NCI-H82 treated with DMSO at 0.1 percent for 48 hours (cell line): Measurements from ENCODE around the gene ARHGAP25.
A peak's percentile ranks its signal among the peaks of the same experiment; 100 is the strongest.

Source experiments
- DNase-seq: peaks from one replicate; lab custom pipeline; 2025; ENCODE audit not compliant: unreplicated experiment; lab: John Stamatoyannopoulos, UW

The ARHGAP25 gene

DNA sequence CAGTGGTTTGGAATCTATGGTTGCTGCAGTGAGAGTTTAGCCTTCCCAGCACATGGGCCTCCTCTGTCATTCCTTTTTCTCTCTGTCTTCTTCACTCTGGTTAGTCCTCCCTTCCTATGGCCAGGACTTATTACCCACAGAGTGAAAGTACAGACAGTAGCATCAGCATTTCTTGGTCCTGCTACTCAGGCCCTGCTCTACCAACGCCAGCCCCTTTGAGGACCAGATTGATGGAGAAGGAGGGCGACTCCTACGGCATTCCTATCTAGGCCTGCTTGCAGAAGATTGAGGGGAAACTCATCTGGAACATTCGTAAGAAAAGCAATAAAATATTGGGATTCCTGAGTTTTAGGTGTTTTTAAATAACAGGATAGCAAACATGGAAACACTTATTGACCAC is 93.1 kb downstream of the ARHGAP25 start:
- no peak for DNase-seq

DNA sequence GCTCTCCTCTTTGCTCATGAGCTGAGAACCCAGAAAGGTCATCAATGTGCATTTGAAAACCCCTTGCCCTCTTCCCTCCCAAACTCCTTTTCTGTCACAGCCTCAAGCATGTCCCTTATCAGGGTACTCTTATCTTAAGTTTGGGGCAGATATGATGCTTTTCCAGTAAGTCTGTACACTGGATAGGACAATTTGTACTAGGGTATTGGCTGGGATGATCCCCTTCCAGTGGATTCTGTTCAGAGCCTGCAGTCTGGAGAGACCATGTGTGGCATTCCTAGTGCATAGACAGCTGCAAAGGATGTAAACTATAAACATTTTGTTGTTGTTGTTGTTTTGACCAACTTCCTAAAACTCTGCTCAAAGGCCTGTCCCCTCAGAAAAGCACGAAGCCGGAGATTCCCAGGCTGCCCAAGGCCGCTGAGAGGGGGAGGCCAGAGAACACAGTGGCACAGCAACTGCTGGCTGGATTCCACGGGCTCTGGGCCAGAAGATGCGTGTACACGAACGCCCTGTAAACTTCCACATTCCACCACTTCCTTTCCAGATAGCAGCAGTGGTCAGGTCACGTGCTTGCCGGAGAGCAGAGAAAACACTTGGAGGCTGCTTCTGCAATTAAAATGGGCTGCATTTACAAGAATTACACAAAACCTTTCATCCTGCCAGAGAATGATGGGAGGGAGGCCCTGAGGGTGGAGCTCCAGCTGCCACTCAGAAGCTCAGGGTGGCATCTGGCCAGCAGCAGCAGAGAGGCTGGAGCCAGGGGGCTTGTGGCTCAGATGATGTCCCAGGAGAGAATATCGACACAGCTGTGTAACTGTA is 94.5 kb downstream of the ARHGAP25 start:
- DNase-seq, result no peak

DNA sequence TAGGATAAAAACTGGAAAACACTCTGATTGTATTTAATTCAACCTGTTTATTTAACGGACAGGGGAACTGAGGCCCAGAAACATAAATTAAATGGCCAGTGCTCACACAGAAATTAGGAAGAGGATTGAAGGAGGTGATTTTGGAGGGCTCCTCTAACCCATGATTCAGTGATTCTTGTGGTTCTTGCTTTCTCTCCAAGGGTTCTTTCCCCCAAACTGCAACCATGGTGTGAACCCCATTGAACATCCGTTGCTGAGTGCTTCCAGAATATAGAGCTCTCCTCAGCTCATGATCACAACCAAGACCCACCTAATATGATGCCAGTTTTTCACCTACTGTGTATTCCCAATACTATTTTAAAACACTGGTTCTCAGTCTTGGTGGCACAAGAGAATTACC is 95.1 kb downstream of the ARHGAP25 start:
- no peak for DNase-seq

DNA sequence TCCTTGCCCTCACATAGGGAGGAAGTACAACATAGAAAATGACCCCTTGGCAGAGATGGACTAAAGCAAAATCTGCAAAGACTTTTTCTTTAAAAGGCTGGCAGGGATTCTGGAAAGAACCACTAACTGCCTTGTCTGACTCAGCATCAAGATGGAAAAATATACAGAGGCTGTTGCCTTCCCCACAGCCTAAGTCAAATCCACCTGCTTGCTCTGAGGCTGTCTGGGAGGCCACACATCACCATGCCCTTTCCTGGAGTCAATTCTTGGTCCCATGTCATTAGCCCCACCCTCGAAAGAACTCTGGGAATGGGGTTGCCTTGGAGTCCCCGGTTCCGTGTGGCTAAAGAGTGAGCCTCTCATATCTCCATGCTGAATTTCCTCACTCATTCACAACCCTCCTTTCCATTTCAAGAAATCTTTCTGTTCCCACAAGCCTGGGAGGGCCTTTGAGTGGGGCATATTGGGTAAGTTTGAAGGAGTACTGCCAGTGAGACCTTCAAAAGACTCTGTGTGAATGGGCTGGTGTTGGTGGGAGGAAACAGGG is 97.1 kb downstream of the ARHGAP25 start:
- no peak for DNase-seq

DNA sequence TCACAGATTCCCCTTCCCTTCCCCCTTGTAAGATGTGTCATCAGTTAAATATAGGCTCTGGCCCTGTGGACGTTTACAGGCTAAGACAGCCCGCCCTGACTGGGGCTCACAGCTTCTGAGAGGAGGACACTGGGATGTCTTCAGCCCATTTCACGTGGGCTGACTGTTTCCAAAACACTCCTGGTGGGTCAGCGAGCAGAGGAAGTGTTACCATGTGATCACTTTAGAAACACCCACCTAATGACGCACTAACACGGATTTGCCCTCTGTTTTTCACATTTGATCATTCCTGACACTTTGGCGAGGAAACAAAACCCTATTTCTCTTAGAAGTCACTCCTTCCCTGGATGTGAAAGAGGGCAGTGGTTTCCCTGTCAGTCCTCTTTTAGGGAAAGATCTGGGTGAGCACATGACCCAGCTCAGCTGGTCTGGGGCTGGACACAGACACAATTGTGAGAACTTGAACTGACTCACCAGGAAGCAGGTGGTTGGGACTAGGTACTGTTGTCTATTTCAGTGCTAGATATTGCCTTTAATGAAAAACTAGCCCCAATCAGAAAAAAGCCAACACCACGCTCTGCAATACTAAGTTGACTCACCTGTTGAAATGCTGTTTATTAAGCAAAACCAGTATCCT is 97.7 kb downstream of the ARHGAP25 start:
- DNase-seq, result no peak

DNA sequence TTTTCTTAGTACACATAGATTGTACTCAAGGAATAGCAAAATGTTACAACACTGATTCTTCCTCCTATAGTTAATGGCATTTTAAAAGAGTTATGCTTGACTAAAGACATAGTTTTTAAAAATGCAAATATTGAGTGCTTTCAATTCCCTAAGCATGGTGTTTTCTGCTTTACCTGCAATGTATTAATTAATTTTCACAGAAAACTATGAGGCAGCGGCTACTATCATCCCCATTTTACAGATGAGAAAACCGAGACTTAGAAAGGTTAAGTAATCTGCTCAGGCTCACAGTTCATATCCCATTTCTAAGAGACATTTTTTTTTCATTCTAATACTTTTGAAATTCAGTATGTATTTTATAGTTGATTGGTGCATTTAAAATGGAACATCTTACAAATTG is 98.6 kb downstream of the ARHGAP25 start:
- no peak for DNase-seq

DNA sequence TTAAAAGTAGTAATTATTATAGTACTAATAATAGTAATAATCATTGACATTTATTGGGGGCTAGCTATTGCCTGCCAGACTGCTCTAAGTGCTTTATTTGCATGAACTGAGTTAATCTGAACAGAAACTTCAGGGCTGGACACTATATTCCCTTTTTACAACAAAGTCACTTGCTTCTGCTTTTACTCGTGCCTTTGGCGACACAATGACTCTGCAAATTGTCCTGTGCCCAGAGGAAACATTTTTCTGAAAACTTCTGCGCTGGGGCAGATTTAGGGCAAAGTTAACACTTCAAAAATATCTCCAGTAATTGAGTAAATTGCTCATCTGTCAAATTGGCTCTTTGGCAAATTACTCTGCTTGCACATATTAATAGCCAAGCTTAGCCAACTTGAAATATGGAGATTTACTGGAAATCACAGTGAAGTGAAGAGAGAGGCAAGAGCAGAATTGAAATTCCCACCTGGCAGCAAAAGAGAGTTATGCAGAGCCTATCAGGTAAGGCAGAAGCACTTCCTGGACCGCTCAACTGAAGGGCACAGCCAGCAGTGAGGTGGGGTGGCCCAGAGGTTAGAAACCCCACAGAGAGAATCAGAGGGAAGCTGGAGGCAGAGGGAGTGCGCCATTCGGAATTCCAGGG is 100.2 kb downstream of the ARHGAP25 start:
- no peak for DNase-seq

DNA sequence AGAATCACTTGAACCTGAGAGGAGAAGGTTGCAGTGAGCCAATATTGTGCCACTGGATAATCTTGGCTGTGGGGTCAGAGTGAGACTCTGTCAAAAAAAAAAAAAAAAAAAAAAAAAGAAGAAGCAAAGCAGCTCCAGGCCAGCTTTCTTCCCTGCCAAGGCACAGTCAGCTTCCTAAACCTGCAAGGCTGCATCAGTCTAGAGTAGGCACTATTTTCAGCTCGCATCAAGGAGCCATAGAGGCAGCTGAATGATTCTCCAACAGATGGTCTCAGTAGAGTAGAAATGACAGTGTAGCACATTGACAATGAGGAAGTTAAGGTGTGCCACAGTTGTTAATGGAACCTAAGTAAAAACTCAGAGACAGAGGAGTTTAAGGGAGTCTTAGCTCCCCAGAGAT is 101.0 kb downstream of the ARHGAP25 start:
- DNase-seq, result no peak

DNA sequence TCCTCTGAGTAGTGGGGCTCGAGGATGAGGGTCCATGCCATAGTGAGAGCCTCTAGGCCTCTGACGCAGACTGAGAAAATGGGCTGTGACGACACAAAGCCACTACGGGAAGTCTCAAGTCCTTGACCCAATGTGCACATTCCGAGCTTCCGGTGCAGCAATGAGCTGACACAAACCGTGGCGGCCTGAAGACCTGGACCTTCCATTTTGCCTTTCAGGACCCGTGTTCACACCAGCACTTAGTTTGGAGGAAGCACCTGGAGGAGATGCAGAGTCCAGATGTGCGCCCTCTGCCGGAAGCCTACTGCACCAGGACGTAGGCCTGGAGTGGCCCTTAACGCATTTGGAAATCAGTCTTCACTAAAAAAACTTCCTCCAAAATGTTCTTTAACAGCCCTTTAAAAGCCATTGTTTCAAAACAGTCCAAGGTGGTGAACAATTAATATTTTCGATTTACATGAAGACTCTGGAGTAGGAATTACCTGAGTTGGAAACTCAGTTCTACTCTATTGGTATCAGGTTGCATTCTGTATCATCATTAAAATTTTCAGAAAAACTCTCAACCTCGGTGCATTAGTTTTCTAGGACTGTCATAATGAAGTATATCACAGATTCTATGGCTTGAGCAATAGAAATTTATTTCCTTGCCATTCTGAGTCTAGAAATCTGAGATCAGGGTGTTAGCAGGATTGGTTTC is 102.7 kb downstream of the ARHGAP25 start:
- no peak for DNase-seq

DNA sequence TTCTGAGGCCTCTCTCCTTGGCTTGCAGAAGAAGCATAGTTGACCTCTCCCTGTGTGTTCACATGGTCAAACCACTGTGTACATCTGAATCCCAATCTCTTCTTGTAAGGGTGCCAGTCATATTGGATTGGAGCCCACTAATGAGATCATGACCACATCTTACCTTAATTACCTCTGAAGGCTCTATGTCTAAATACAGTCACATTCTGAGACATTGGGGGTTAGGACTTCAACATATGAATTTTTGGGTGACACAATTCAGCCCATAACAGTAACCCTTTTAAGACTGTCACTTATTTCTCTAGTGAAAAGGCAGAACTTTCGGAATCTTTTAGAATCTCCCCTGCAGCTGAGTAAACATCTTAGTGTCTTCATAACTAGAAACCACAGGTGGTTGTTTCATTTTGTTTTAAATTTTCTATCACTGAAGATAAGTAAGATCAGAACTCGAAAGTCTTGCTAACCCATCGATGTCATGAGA is 103.3 kb downstream of the ARHGAP25 start:
- DNase-seq, result peak; percentile 17

DNA sequence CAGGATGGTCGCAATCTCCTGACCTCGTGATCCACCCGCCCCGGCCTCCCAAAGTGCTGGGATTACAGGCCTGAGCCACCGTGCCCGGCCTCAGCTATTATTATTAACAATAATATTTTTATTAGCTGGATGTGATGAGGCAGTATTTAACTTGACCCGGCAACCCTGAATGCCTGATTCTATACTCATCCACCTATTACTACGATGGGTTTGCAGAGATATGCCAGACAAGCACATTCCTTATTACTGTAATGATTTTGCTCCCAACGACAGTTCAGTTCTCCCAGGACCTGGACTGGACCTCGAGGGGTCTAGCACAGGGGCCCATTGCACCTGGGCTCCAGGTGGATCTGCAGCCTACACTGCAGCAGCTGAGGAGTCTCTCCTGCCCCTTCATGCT is 104.0 kb downstream of the ARHGAP25 start:
- no peak for DNase-seq

DNA sequence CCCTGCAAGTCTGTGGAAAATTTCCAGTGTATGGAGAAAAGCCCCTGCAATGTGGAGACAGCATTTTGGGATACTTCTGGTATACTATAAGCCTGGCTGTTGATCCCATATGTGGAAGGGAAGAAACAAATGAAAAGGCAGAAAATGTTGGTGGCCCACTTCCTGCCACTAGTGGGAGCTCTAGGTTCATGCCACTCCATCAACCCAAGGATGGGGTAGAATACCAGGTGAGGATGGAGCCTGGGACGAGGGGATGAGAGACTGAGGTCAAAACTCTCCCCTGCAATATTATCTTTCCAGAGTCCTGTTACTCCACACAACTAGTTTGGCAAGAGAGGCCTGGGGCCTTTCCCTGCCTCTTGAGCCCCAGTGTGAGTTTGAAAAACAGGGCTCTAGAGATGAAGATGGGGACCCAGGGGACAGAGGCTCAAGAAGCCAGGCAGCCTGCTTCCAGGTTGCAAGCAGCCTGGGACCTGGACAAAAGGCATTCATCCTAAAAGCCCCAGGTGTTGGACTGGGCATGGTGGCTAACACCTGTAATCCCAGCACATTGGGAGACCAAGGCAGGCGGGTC is 104.7 kb downstream of the ARHGAP25 start:
- no peak for DNase-seq

DNA sequence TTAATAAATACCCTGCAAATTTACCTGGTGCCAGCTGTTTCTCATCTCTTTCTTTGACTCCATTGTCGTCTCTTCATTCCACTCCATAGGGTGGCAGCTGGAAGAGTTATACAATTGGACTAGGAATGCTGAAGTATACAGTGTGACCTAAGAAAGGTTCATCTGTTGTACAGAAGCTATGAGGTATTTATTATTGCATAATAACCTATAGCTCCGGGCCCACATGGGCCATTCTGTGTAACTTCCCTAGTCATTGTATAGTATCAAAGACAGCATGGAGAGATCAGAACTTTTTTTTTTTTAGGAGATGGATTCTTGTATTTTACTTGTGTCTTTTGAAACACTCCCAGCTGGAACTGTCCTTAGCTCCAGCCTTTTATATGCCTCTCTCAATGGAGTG is 110.4 kb downstream of the ARHGAP25 start:
- no peak for DNase-seq

DNA sequence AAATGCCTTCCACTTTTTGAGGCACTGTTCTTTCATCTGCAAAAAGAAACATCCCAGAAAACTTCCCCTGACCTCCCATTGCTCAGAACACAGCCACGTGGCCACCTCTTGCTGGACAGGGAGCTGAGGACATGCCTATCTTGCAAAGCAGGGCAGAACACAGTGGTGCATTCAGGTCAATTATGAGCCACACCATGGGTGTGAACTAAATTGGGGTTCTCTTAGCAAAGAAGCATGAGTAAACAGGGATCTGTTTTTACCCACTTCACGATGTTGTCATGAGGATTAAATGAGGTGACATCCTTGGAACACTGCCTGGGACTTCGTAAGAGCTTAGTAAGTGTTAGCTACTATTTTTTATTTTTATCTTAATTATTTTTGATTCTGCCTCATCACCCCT is 111.5 kb downstream of the ARHGAP25 start:
- DNase-seq, result no peak

DNA sequence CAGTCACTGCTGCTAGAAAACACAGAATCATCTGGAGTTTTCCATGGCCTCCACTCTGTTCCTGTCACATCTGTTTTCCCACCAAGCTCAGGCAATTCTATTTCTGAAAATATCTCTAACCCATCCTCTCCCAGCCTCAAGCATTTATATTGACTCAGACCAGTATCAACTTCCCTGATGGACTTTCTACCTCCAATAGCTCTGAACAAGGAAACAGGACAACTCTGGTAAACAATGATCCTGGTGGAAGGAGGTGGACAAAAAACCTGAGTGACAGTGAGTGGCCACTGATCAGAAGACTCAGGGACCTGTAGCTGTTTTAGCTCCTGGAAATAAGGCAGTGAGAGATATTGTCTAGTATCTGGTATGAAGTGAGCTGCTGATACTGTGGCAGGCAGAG is 113.1 kb downstream of the ARHGAP25 start:
- no peak for DNase-seq

DNA sequence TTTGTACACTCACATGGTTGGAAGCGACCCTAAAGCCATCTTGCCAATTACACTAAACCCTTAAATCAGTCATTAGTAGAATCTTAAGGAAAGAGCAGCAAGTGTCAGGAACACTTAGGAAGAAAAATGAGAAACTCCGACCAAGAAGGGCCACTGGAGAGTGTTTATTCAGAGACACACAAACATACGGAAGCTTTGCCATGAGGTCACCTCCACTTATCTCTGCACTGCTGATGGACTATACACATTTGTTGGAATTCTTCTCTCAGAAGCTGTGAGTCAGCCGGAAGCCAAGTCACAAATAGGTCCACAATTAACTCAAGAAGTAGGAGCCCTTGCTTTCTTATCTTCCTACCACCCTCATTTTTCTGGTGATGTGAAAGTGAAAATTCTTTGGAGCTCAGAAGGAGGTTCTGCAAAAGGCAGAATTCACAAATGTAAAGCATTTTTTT is 115.0 kb downstream of the ARHGAP25 start:
- DNase-seq, result no peak

DNA sequence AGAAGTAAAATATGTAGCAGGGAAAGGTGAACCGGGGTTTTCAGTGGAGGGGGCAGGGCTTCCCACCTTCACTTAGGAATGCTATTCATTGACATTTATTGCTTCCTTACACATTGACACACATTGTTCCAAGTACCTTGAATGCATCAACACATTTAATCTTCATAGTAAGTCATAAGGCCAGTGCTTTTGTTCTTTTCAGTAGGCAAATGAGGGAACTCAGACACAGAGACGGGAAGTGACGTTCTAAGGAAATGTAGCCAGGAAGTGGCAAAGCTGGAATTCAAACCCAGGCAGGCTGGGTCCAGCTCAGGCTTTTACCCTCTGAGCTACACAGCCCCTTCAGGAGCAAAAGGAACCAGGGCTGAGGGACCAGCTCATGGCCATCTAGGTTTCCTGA is 115.9 kb downstream of the ARHGAP25 start:
- no peak for DNase-seq

DNA sequence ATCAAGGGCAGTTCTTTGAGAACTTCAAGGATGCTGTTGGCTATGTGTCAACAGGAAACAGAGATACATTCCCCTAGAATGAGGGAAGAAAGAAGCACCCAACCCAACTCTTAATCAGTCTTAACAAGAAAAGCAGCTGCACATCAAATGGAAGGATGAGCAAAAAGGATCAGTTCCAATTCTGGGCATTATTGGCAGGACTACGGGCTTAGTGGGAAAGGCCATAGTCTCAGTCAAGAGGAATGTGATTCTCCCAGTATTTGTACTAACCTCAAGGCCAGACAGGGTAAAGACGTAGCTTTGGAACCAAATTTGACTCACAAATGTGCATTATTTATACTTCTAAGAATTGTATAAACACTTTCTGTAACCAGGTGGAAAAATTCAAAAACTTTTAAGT is 118.4 kb downstream of the ARHGAP25 start:
- no peak for DNase-seq

DNA sequence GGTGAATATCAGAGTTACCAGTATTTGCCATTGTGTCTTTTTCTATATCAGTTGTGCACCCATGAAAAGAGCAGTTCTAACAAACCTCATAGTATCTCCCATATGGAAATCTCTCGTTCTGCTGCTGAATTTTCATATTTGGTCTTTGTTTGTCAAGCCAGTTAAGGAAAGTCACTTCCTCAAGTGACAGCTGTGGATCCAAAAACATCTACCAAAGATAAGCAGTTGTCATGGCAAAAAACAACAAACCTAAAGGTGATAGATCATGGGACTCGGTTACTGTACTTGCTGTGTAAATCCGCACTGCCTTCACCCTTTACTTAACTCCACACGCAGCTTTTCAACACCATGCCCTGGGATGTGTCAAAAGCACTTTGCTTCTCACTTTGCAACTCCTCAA is 119.3 kb downstream of the ARHGAP25 start:
- DNase-seq, result no peak

DNA sequence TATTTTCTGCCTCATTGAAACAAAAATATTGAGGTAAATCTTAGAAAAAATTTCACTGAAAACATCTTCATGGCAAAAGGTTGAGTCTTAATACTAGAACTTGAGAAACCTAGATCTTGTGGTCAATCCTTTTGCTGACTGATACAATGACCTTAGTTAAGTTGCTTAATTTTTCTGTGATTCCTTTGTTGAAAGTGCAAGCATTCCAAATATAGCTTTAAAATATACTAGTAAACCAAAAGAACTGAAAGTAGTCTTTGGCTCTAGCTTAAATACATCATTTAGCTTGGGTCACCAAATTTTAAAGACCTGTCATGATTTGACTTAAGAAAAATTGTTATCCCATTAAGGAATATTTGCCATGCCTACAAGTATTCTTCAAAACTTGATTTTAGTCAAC is 119.9 kb downstream of the ARHGAP25 start:
- no peak for DNase-seq

DNA sequence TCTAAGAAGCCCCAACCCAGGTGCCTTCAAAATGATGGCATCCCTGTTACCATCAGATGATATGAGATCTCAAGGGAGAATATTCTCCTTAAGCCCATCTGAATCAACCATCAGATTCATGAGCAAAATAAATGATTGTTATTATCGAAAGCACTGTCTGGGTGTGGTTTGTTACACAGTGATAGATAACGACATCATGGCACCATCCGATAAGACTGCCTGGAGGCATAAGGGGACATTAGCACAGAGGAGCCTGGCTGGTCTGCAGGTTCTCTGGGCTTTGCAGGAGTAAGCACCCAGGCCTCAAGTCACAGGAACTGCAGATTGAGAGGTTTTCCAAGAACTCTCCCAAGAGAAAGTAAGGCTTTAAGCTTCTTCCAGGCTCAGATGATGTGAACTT is 120.9 kb downstream of the ARHGAP25 start:
- DNase-seq, result no peak
